Testis (tissue), 3 donors: Measurements from ENCODE around the gene NAB2. TPM values are rescaled to one million over a fixed set of nuclear protein-coding genes. Genes with fewer than 3 reads are reported as not detected.
A peak's percentile ranks its signal among the peaks of the same experiment; 100 is the strongest.

Experiments used
- DNase-seq: peaks from one replicate; pipeline ENCODE4 v3.0.0-alpha.2; 2019
- H3K27ac ChIP-seq, 2 donors: fragments of 200-600 bp; sonication (generic); one replicate each; pipeline ENCODE4 v1.5.1; 2019
- H3K27me3 ChIP-seq: fragments of 200-600 bp; sonication (generic); one replicate; pipeline ENCODE4 v1.5.1; 2019
- H3K36me3 ChIP-seq: fragments of 200-600 bp; sonication (generic); one replicate; pipeline ENCODE4 v1.5.1; 2017; ENCODE audit warnings: low read depth; ENCODE audit errors: missing control alignments
- H3K4me1 ChIP-seq: fragments of 200-600 bp; sonication (generic); one replicate; pipeline ENCODE4 v1.5.1; 2019
- H3K4me3 ChIP-seq, 2 donors: fragments of 200-600 bp; sonication (generic); one replicate each; pipeline ENCODE4 v1.5.1; 2017 to 2019
- H3K9me3 ChIP-seq: fragments of 200-600 bp; sonication (generic); one replicate; pipeline ENCODE4 v1.5.1; 2017
- CTCF ChIP-seq, 3 experiments: fragments of 450-650 bp in 2 of 3; fragments of 200-600 bp in 1 of 3; sonication (generic) in 1 of 3; IDR thresholded peaks; one replicate each; pipeline ENCODE4 v1.5.1; 2016 to 2019; ENCODE audit warnings: antibody characterized with exemption in 3 of 3, mild to moderate bottlenecking in 2 of 3, moderate library complexity in 1 of 3
- POLR2A ChIP-seq: fragments of 450-650 bp; IDR thresholded peaks from one replicate; pipeline ENCODE4 v1.6.1; 2017; ENCODE audit warnings: antibody characterized with exemption, mild to moderate bottlenecking, moderate library complexity
- WGBS, 2 donors: methylation state at CpG; one replicate each; pipeline ENCODE4 v1.1.5; 2018; 5-methylcytosine and 5-hydroxymethylcytosine counted together
- intact Hi-C: fragments of 100-400 bp; cut with DNase I; formaldehyde crosslinking; loops from one replicate; pipeline ENCODE4 v1.15.1; 2023; ENCODE audit warnings: low total_unique reads
- polyA plus RNA-seq: library from polyadenylated mRNA; stranded (reverse); fragments of 350-450 nt; fragmentation: Illumina TruSeq; extraction: RNeasy Lipid Tissue Mini Kit (QIAGEN cat#74804); gene quantifications from one replicate; pipeline ENCODE4 v1.2.3, GENCODE V29; 2014; ENCODE audit warnings: low read depth, low replicate concordance; ENCODE audit not compliant: insufficient read depth
- total RNA-seq, 2 donors: library from RNA; depleted of rRNA; stranded (reverse); fragments of >200 nt; gene quantifications; one replicate each; pipeline ENCODE4 v1.2.3, GENCODE V29; 2016

Gene NAB2
- total and polyA plus RNA-seq, 3 donors from 2014 or later = 31.4 to 59.5 (median 45.7) TPM

GRCh38 chr12:57111031-57111734 lies 22.3 kb downstream of the NAB2 start, which contains the start of gene STAT6:
Gene STAT6, minus strand, starts transcription at chr12:57111362. Its CDS starts 3,084 bp downstream, at chr12:57108278.
- Histone ChIP-seq H3K4me3 (peak within 1 kb of the TSS; percentile 67 to 71), H3K36me3 (no peaks in the 10 kb centered on the region), H3K9me3 (no peaks in the 10 kb centered on the region), H3K27ac (peak within 1 kb of the TSS; percentile 96 to 99), H3K27me3 (no peaks in the 10 kb centered on the region), H3K4me1 (peaks cover 12% of the 10 kb centered on the region)
- TF ChIP-seq POLR2A (no peak), CTCF (IDR thresholded peaks at IDR 0.05) (peak in 1 of 3 experiments; percentile 54)
- intact Hi-C loops = loop anchor here (5.0 kb wide), 1 partner anchor 44 kb away; no protein-coding TSS in a partner anchor
- DNase-seq = peak; percentile 86
- 0% methylated on average over 13 of the region's 13 CpGs for WGBS, 2 donors

- H3K27ac ChIP-seq = peak overlapping the region; percentile 96 to 99
- DNase-seq = peak; percentile 91
- no peaks in the 10 kb centered on the region for H3K9me3 ChIP-seq
- WGBS, 2 donors = 58 to 63% methylated on average over 9 of the region's 9 CpGs
- H3K27me3 ChIP-seq = no peaks in the 10 kb centered on the region
- intact Hi-C loops = loop anchor here (5.0 kb wide), 1 partner anchor 45 kb away; no protein-coding TSS in a partner anchor
- peaks cover 9% of the 10 kb centered on the region for H3K4me1 ChIP-seq
- H3K4me3 ChIP-seq = peak overlapping the region in 1 of 2 donors; percentile 71
- TF ChIP-seq CTCF (IDR thresholded peaks at IDR 0.05) = peak in 1 of 3 experiments; percentile 78
- no peak for TF ChIP-seq POLR2A
- H3K36me3 ChIP-seq = no peaks in the 10 kb centered on the region
Measured at GRCh38 chr12:57112492-57113294, 23.8 kb downstream of the NAB2 start.

GRCh38 chr12:57116580-57117281 lies 27.8 kb downstream of the NAB2 start:
- 96 to 98% methylated on average over 5 of the region's 5 CpGs for WGBS, 2 donors

More at GRCh38 chr12:57116580-57117281, 27.8 kb downstream of the NAB2 start:
- H3K36me3 ChIP-seq = no peaks in the 10 kb centered on the region
- H3K9me3 ChIP-seq = no peaks in the 10 kb centered on the region
- no peaks in the 10 kb centered on the region for H3K4me1 ChIP-seq
- H3K27ac ChIP-seq = no peak overlapping the region
- no peak for DNase-seq
- H3K27me3 ChIP-seq = no peaks in the 10 kb centered on the region
- no peak overlapping the region for H3K4me3 ChIP-seq
- TF ChIP-seq POLR2A (no peak), CTCF (IDR thresholded peaks at IDR 0.05) (no peak)
- intact Hi-C loops = loop anchor here (5.0 kb wide), 1 partner anchor 359 kb away; no protein-coding TSS in a partner anchor
